ENCODE measurements around the gene LOXHD1.

Gene LOXHD1

DNA sequence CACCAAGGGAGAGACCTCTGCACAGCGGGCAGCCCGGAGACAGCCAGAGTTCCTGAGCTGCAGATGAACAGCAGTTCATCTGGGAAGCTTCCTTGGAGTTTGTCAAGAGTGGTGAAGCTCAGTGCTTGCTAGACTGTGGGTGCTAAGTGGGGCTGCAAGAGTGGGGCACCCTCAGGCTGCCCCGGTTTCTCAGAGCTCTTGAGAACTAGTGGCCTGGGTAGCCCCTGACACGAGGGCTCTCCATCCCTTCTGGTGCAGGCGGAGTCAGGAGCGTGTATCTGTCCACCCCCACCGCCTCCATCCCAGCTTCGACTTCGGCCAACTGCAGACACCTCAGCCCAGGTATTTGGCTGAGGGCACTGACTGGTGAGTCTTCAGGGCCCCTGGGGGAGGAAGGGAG is 222.0 kb downstream of the LOXHD1 start:
- DNase-seq = no peak

DNA sequence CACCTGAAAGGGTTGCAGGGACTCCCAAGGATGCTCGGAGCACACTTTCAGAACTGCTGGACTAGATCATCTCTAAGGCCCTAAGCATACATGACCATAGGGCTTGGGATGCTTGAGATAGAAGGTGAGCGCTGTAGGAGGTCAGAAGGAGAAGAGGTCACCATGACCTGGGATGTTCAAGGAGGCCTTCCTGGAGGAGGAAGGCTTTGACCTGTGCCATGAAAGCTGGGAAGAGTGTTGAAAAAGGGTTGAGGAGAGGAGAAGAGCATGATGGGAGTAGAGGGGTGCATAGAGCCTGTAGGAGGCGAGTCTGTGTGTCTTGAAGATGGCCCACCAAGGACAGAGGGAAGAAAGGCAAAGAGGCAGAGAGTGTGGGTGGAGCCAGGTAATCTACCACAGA is 222.4 kb downstream of the LOXHD1 start:
- no peak for DNase-seq

DNA sequence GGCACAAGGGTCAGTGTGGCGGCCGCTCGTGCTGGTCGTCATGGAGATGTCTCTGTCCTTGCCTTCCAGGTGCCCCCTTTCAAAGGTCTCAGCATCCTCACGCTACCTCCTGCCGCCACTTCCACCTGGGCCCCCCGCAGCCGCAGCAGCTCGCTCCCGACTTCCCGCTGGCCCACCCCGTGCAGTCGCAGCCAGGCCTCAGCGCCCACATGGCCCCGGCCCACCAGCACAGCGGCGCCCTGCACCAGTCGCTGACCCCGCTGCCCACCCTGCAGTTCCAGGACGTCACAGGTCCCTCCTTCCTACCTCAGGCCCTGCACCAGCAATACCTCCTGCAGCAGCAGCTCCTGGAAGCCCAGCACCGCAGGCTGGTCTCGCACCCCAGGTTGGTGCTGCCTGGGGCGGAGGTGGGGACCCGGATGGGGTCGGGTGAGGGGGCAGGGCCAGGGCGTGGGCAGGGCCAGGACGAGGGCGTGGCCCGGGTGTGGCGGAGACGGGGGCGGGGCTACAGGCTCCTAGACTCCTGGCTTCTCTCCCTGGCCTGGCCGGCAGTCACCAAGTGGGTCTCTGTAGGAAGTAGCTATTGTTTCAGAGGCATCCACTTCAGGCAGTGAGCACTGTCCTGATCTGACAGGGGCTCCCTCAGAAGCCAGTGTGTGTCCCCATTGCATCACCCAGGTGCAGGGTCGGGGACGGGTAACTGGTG is 223.7 kb downstream of the LOXHD1 start:
- no peak for DNase-seq

DNA sequence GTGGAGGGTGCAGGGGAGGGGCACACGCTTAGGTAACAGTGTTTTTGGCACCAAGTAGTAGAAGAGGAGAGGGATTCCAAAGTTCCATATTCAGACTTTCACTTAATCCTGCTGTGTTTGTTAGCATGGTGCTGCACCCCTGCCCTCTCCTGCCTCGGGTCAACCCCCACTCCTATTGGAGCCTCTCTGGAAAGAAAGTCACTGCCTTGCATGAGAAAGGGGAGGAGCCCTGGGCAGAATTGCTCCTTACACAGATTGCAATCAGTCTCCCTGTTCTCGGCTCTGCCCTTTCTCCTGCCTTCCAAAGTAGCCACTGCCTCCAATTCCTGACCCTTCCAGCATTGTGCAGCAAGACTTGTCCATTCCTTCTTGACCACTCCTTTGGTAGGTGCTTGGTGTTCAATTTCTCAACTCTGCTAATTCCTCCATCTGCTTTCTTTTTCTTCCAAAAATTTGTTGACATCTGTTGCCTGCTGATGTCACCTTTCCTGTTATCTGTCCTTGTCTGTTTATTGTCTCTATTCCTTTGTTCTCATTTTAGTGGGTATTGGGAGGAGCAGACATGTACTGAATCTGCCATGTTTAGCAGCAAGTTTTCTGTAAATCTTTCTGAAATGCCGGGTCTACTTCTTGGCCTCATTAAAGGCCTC is 225.4 kb downstream of the LOXHD1 start:
- DNase-seq = no peak

DNA sequence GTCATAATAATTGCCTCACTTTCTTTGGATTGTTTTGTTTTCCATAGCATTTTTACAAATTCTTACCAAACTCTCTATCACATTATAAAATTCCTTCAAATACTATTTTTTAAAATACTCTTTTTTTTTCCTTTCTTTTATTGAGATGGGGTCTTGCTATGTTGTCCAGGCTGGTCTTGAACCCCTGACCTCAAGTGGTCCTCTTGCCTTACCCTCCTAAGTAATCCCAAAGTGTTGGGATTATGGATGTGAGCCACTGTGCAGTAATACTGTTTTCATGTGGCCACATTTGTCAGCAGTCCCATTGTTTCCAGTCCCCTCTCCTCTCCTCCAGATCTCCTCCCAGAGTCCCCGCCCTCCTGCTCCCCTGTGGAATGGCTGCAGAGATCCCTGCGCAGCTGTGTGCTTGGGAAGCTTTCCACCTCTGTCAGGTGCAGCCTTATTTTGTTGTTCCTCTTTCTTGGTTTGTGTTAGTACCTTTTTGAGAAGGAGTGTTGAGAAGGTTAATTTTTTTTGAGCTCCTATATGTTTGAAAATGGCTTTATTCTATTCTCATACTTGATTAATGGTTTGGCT is 227.3 kb downstream of the LOXHD1 start:
- no peak for DNase-seq

DNA sequence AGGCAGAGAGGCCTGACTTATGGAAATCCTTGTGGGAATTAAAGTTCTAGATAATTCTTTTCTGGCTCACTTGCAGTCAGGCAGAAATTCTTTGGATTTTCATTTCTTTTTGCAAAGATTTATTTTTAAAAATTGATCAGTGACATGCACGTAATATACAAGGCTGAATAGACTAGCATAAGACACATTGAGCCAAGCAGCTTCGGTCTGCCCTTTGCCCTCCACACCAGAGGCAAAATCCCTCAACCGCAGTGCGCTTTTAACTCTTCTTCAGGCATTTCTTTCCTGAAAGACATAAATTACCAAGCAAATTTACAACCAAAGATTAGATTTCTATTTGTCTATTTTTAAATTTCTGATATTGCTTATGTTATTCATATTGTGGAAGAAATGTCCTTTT is 227.9 kb downstream of the LOXHD1 start:
- no peak for DNase-seq

DNA sequence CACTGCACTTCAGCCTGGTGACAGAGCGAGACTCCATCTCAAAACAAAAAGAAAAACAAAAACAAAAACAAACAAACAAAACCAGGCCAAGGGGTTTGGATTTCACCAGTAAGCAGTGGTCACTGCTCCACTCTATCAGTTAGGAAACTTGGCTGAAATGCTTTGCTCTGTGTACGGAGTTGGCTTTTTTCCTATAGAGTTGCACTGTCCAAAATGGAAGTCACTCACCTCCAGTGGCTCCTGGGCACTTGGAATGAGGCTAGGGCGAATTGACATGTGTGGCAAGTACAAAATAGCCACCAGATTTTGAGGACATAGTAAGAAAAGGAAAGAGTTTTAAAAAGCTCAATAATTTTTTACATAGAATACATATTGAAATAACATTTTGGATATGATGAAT is 228.7 kb downstream of the LOXHD1 start:
- DNase-seq = no peak

DNA sequence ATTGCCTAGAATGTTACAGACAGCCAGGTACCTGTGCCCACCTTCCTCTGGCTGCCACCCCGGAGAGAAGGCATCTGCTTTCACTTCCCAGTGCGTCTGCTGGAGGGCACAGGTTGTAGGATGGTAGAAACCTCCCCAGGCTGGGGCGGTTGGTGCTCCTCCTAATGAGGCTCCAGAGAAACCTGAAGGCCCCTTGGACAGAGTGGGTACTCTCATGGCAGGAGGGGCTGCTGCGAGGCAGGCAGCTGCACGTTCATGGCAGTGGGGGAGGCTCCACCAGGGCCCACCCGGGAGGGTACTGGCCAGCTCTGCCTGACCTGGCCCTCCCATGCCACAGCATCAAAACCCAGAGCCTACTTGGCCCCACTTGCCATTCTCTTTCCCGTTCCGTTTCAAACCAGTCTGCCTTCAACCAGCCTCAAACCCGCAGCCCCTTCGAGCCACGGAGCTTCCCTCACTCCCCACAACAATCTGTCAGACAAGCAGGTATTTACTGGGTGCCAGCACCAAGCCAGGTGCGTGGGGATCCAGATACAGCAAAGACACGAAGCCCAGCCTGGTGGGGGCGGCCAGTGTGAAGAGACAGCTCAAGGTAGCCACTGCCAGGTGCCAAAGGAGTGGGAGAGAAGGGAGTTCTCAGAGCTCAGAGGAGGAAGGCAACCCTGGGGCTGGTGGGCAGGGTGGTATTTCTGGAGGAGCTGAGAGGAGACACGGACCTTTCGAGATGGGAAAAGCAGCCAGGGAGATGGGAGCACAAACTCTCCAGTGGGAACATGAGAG is 229.6 kb downstream of the LOXHD1 start:
- DNase-seq = no peak
